Bronchial epithelial cell (primary cell): ENCODE results near the gene FAT1. TPM values are rescaled to one million over a fixed set of nuclear protein-coding genes. Genes with fewer than 3 reads are reported as not detected.
A peak's percentile ranks its signal among the peaks of the same experiment; 100 is the strongest.

Experiments
- DNase-seq: peaks from one replicate; pipeline ENCODE4 v3.0.0-alpha.2; 2010; ENCODE audit warnings: low read depth
- FAIRE-seq: peaks from 2 replicates; lab custom pipeline; 2011; peaks lifted over from hg19 to GRCh38; lab: Jason Lieb, UNC
- H3K27me3 ChIP-seq: 2 replicates; pipeline ENCODE4 v1.5.1; 2011; ENCODE audit warnings: low read length; ENCODE audit not compliant: control insufficient read depth, insufficient read depth
- H3K36me3 ChIP-seq: 2 replicates; pipeline ENCODE4 v1.5.1; 2011; ENCODE audit warnings: low read length; ENCODE audit not compliant: control insufficient read depth, insufficient read depth
- H3K4me3 ChIP-seq: 2 replicates; pipeline ENCODE4 v1.5.1; 2011; ENCODE audit warnings: mild to moderate bottlenecking, low read depth, low read length, control low read depth
- total RNA-seq: library from RNA; depleted of rRNA; stranded (reverse); fragments of >200 nt; gene quantifications from 2 replicates; pipeline ENCODE4 v1.2.1, GENCODE V29; 2014
- TF ChIP-seq, protein P1 (sequence below): IDR thresholded peaks from 2 replicates; pipeline ENCODE4 v1.5.1; 2011; ENCODE audit warnings: mild to moderate bottlenecking, moderate library complexity, low read length, control low read depth, inconsistent platforms; ENCODE audit not compliant: insufficient read depth, severe bottlenecking

FAT1 gene
- total RNA-seq, 1 donor from 2014 or later = 237 TPM

DNA sequence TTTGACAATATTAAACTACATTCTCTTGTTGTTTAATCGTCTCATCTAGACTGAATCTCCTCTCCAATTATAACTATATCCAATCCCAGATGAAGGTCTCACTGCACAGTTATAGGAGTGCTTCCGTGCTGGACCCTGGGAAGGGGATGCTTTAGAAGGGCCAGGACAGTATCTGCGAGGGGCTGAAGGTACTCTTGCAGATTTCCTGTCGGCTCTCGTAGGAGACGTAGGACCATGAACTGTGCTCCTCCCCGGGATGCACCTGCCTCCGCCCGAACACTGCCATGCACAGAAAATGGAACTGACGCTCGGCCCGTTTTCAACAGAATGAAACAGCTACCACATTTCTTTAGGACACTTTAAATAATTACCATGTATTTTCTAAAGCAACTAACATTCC is 39.4 kb downstream of the FAT1 start:
- peaks cover 11% of the 10 kb centered on the region for H3K36me3 ChIP-seq
- TF ChIP-seq, protein P1, sequence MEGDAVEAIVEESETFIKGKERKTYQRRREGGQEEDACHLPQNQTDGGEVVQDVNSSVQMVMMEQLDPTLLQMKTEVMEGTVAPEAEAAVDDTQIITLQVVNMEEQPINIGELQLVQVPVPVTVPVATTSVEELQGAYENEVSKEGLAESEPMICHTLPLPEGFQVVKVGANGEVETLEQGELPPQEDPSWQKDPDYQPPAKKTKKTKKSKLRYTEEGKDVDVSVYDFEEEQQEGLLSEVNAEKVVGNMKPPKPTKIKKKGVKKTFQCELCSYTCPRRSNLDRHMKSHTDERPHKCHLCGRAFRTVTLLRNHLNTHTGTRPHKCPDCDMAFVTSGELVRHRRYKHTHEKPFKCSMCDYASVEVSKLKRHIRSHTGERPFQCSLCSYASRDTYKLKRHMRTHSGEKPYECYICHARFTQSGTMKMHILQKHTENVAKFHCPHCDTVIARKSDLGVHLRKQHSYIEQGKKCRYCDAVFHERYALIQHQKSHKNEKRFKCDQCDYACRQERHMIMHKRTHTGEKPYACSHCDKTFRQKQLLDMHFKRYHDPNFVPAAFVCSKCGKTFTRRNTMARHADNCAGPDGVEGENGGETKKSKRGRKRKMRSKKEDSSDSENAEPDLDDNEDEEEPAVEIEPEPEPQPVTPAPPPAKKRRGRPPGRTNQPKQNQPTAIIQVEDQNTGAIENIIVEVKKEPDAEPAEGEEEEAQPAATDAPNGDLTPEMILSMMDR = no peak
- H3K4me3 ChIP-seq = no peak overlapping the region
- FAIRE-seq = no peak
- no peak for DNase-seq
- no peaks in the 10 kb centered on the region for H3K27me3 ChIP-seq

- Histone ChIP-seq H3K27me3 (no peaks in the 10 kb centered on the region), H3K4me3 (no peak overlapping the region), H3K36me3 (peaks cover 11% of the 10 kb centered on the region)
- FAIRE-seq = no peak
- TF ChIP-seq, protein P1 = no peak
- DNase-seq = no peak
These were observed 43.0 kb downstream of the FAT1 start for GRCh38 chr4:186680641-186681040.

DNA sequence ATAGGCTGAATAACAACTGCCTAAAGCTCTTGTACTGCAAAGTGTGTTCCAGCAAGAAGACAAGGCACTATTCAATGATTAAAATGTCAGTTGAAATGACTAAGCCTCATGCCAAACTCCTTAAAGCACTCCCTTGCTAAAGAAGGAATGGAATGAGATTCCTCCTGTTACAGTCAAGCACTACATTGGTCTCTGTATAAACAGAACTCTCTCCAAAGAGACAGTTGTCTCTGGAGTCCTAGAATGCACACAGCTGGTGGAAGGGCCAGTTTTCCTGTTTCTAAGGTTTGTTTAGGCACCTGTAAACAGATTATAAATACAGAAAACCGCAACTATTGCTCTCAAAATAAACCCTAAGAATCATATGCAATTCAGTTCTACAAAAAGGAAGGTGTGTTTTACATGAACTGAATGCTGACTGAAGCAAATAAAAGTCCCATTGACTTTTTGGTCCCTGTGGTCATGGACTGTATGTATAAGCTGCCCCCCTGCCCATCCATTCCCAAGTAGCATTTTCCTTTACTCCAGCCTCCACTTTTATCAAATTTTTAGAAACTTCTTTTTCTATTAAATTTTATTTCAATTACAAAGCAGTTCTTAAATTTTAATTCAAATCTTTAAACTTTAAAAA is 47.0 kb downstream of the FAT1 start:
- TF ChIP-seq, protein P1 = no peak
- FAIRE-seq (peak; percentile 83), DNase-seq (peak; percentile 77)
- peaks cover 3% of the 10 kb centered on the region for H3K36me3 ChIP-seq
- H3K27me3 ChIP-seq = no peaks in the 10 kb centered on the region
- H3K4me3 ChIP-seq = no peak overlapping the region

DNA sequence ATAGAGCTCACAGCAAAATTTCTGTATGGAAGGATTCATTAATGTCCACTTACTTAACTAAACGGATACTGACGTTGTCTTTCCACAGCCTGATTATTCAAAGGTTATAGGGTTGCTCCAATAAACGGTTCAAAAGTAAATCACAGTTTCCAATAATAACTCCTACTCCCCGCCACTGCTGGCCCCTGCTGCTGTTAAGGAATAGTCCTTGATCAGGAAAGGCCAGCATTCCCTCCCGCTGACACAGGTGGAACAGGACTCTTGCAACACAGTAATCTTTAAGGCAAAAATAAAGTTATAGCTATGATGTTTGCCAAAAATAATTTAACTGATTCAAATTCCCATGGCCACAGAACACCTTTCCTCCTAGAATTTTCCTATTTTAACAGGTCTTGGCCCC is 53.9 kb downstream of the FAT1 start:
- TF ChIP-seq, protein P1 = no peak
- Histone ChIP-seq H3K27me3 (no peaks in the 10 kb centered on the region), H3K4me3 (no peak overlapping the region), H3K36me3 (peaks cover 10% of the 10 kb centered on the region)
- no peak for DNase-seq
- no peak for FAIRE-seq

GRCh38 chr4:186669159-186669731 is 54.4 kb downstream of the FAT1 start:
- Histone ChIP-seq H3K27me3 (no peaks in the 10 kb centered on the region), H3K4me3 (no peak overlapping the region), H3K36me3 (peaks cover 10% of the 10 kb centered on the region)
- peak; percentile 18 for FAIRE-seq
- DNase-seq = peak; percentile 81
- TF ChIP-seq, protein P1 = peak; percentile 20
